Tibial nerve (tissue), 4 donors: ENCODE measurements around the gene RIMOC1. TPM values are rescaled to one million over a fixed set of nuclear protein-coding genes. Genes with fewer than 3 reads are reported as not detected.

Source experiments
- DNase-seq, 2 donors: peaks; one replicate each; pipeline ENCODE4 v3.0.0-alpha.2; 2019; ENCODE audit warnings: low spot score in 2 of 2
- H3K27ac ChIP-seq, 4 donors: fragments of 200-600 bp; sonication (generic) in 3 of 4; one replicate each; pipeline ENCODE4 v1.5.1; 2017 to 2019; ENCODE audit warnings: mild to moderate bottlenecking in 1 of 4
- H3K27me3 ChIP-seq, 2 donors: fragments of 200-600 bp; sonication (generic) in 1 of 2; one replicate each; pipeline versions ENCODE4 v1.5.1 to v1.6.0; 2017 to 2019
- H3K36me3 ChIP-seq, 3 donors: fragments of 200-600 bp; sonication (generic); one replicate each; pipeline ENCODE4 v1.5.1; 2018 to 2019
- H3K4me1 ChIP-seq, 4 donors: fragments of 200-600 bp; sonication (generic) in 3 of 4; one replicate each; pipeline ENCODE4 v1.5.1; 2017 to 2019
- H3K4me3 ChIP-seq, 4 donors: fragments of 200-600 bp; sonication (generic) in 3 of 4; one replicate each; pipeline ENCODE4 v1.5.1; 2017 to 2019; ENCODE audit warnings: mild to moderate bottlenecking in 1 of 4, moderate library complexity in 1 of 4
- H3K9me3 ChIP-seq, 4 donors: fragments of 200-600 bp; sonication (generic) in 3 of 4; one replicate each; pipeline ENCODE4 v1.5.1; 2017 to 2019
- CTCF ChIP-seq, 5 experiments: fragments of 200-600 bp in 3 of 5; fragments of 450-650 bp in 2 of 5; sonication (generic) in 3 of 5; IDR thresholded peaks; one replicate each; pipeline ENCODE4 v1.5.1; 2016 to 2019; ENCODE audit warnings: antibody characterized with exemption in 5 of 5, mild to moderate bottlenecking in 3 of 5, moderate library complexity in 2 of 5
- EP300 ChIP-seq, 2 donors: sonication (generic); formaldehyde crosslinking; IDR thresholded peaks; one replicate each; pipeline ENCODE4 v1.6.1; 2017; ENCODE audit warnings: antibody characterized with exemption in 2 of 2, mild to moderate bottlenecking in 1 of 2
- POLR2A ChIP-seq, 2 donors: fragments of 450-650 bp; IDR thresholded peaks; one replicate each; pipeline ENCODE4 v1.6.1; 2017; ENCODE audit warnings: antibody characterized with exemption in 2 of 2, mild to moderate bottlenecking in 2 of 2, moderate library complexity in 2 of 2
- WGBS, 2 donors: methylation state at CpG; one replicate each; pipeline ENCODE4 v1.1.5; 2018; 5-methylcytosine and 5-hydroxymethylcytosine counted together
- total RNA-seq, 4 donors: library from RNA; depleted of rRNA; stranded (reverse); fragments of >200 nt; gene quantifications; one replicate each; pipeline ENCODE4 v1.1.0, GENCODE V29; 2016

Gene RIMOC1
- total RNA-seq, 4 donors from 2014 or later, result 12.3 to 23.4 (median 18.0) TPM

GRCh38 chr5:41921874-41922273, 17.7 kb downstream of the RIMOC1 start:
- no peak overlapping the region for H3K4me3 ChIP-seq
- WGBS, 2 donors, result 79% methylated on average over 1 of the region's 1 CpG
- peaks cover 0 to 44% (median 0%) of the 10 kb centered on the region in 3 donors for H3K36me3 ChIP-seq
- H3K27ac ChIP-seq, result no peak overlapping the region
- TF ChIP-seq POLR2A (IDR thresholded peaks at IDR 0.05), result no peak
- TF ChIP-seq CTCF (IDR thresholded peaks at IDR 0.05), result no peak
- H3K9me3 ChIP-seq, result no peaks in the 10 kb centered on the region
- H3K27me3 ChIP-seq, result no peaks in the 10 kb centered on the region
- H3K4me1 ChIP-seq, result peaks cover 0 to 20% (median 3%) of the 10 kb centered on the region in 4 donors
- no peak for DNase-seq

- peaks cover 0 to 17% (median 0%) of the 10 kb centered on the region in 3 donors for H3K36me3 ChIP-seq
- peak overlapping the region; percentile 56 to 92 (median 80) for H3K4me3 ChIP-seq
- no peak for TF ChIP-seq EP300 (IDR thresholded peaks at IDR 0.05)
- no peak for TF ChIP-seq POLR2A (IDR thresholded peaks at IDR 0.05)
- TF ChIP-seq CTCF (IDR thresholded peaks at IDR 0.05), result no peak
- no peaks in the 10 kb centered on the region for H3K9me3 ChIP-seq
- H3K27ac ChIP-seq, result peak overlapping the region; percentile 95 to 98 (median 96)
- DNase-seq, result no peak
- H3K27me3 ChIP-seq, result no peaks in the 10 kb centered on the region
- peaks cover 0 to 20% (median 3%) of the 10 kb centered on the region in 4 donors for H3K4me1 ChIP-seq
- 60 to 71% methylated on average over 4 of the region's 4 CpGs for WGBS, 2 donors
Observed at GRCh38 chr5:41924526-41924871, 20.4 kb downstream of the RIMOC1 start.

- Histone ChIP-seq H3K4me1 (peaks cover 0 to 20% (median 3%) of the 10 kb centered on the region in 4 donors), H3K9me3 (no peaks in the 10 kb centered on the region), H3K36me3 (peaks cover 0 to 13% (median 0%) of the 10 kb centered on the region in 3 donors), H3K27me3 (no peaks in the 10 kb centered on the region), H3K4me3 (peak within 1 kb of the TSS; percentile 56 to 92 (median 80)), H3K27ac (peak within 1 kb of the TSS; percentile 95 to 98 (median 96))
- peak; percentile 63 to 66 for DNase-seq
- TF ChIP-seq EP300 (IDR thresholded peaks at IDR 0.05) (peak; percentile 68 to 92), POLR2A (IDR thresholded peaks at IDR 0.05) (peak; percentile 19 to 80), CTCF (IDR thresholded peaks at IDR 0.05) (peak; percentile 54 to 72 (median 60))
- 1 to 2% methylated on average over 27 to 47 of the region's 60 CpGs for WGBS, 2 donors
Observed at GRCh38 chr5:41924872-41925554, 20.9 kb downstream of the RIMOC1 start, which contains the start of gene FBXO4. Gene FBXO4, plus strand, starts transcription at chr5:41925281. Its CDS starts 29 bp downstream, at chr5:41925310.

GRCh38 chr5:41925555-41925951, 21.4 kb downstream of the RIMOC1 start:
- WGBS, 2 donors, result 0 to 2% methylated on average over 8 to 17 of the region's 18 CpGs
- peak in 1 of 2 donors; percentile 28 for DNase-seq
- Histone ChIP-seq H3K9me3 (no peaks in the 10 kb centered on the region), H3K36me3 (peaks cover 0 to 13% (median 0%) of the 10 kb centered on the region in 3 donors), H3K4me1 (peaks cover 0 to 20% (median 3%) of the 10 kb centered on the region in 4 donors), H3K27me3 (no peaks in the 10 kb centered on the region), H3K27ac (peak overlapping the region; percentile 95 to 98 (median 96)), H3K4me3 (peak overlapping the region; percentile 56 to 92 (median 80))
- TF ChIP-seq EP300 (IDR thresholded peaks at IDR 0.05) (no peak), CTCF (IDR thresholded peaks at IDR 0.05) (no peak), POLR2A (IDR thresholded peaks at IDR 0.05) (no peak)

GRCh38 chr5:41927604-41928003, 23.5 kb downstream of the RIMOC1 start:
- TF ChIP-seq POLR2A (IDR thresholded peaks at IDR 0.05) (no peak), CTCF (IDR thresholded peaks at IDR 0.05) (no peak), EP300 (IDR thresholded peaks at IDR 0.05) (no peak)
- Histone ChIP-seq H3K27me3 (no peaks in the 10 kb centered on the region), H3K9me3 (no peaks in the 10 kb centered on the region), H3K27ac (no peak overlapping the region), H3K36me3 (peaks cover 0 to 27% (median 0%) of the 10 kb centered on the region in 3 donors), H3K4me3 (no peak overlapping the region), H3K4me1 (peaks cover 0 to 20% (median 3%) of the 10 kb centered on the region in 4 donors)
- 84 to 86% methylated on average over 4 of the region's 4 CpGs for WGBS, 2 donors
- DNase-seq, result no peak
